ENCODE results near the gene PRKAG3.

GRCh38 chr2:218812861-218813260, 18.7 kb downstream of the PRKAG3 start:
- TF ChIP-seq CTCF (conservative IDR thresholded peaks at IDR 0.05; ENCODE audit: low read depth in 2 of 2) (no peak), POLR2AphosphoS5 (IDR thresholded peaks at IDR 0.05; ENCODE audit: low read depth) (no peak), EZH2 (IDR thresholded peaks at IDR 0.05; ENCODE audit: low read depth, unreplicated experiment) (no peak), REST (IDR thresholded peaks at IDR 0.05; ENCODE audit: unreplicated experiment) (no peak), EZH2phosphoT487 (IDR thresholded peaks at IDR 0.05; ENCODE audit: unreplicated experiment) (no peak), ZNF114 (CRISPR knock-in tag; IDR thresholded peaks at IDR 0.05) (no peak), CREB1 (CRISPR knock-in tag; IDR thresholded peaks at IDR 0.05; ENCODE audit: low read depth) (no peak), JUNB (IDR thresholded peaks at IDR 0.05; ENCODE audit: unreplicated experiment) (no peak), ZNF331 (CRISPR knock-in tag; IDR thresholded peaks at IDR 0.05; ENCODE audit: low read depth) (no peak), ETS1 (IDR thresholded peaks at IDR 0.05) (no peak), NANOG (IDR thresholded peaks at IDR 0.05; ENCODE audit: borderline replicate concordance) (no peak)
